ENCODE data around the gene PPARG.

GRCh38 chr3:12392101-12392878 is 103.4 kb downstream of the PPARG start:
- TF ChIP-seq CTCF (IDR thresholded peaks at IDR 0.05; ENCODE audit: low read length) (no peak), EZH2phosphoT487 (IDR thresholded peaks at IDR 0.05; ENCODE audit: low read length) (no peak)

All from MM.1S (cell line).